ENCODE results near the gene EIF3L.
A peak's percentile ranks its signal among the peaks of the same experiment; 100 is the strongest.

EIF3L gene

DNA sequence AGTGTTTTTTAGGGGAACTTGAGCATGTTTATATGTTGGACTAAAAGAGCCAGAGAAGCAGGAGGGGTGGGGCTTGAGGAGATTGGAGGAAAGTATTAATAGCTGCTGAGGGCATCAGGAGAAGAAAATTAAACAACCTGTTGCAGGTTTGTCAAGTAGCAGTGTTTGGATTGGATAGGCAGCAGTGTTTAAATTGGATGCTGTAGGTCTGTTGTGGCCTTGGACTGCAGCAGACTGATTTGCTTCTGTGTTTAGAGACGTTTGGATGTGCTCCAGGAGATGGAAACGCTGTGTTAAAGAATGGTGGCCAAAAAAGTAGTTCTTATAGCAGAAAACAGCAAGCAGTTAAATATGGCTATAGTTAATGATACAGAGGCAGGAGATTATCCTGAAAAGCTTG, 5.7 kb downstream of the EIF3L start:
- DNase-seq (ENCODE audit: low spot score) = no peak

DNA sequence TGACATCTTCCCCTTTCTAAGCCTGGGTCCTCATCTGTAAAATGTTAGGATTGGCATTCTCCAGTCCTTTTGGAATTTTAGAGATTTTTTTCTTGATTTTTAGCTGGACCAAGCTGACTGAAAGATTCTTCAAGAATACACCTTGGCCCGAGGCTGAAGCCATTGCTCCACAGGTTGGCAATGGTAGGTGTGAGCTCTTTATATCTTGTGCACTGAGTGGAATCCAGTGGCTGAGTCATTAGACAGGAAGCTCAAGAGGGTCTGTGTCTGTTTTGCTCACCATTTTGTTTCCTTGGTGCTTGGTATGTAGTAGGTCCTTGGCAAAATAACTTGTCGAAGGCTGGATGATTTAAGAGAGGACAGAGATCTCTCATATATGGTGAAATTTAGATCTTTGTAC, 6.2 kb downstream of the EIF3L start:
- DNase-seq (ENCODE audit: low spot score) = no peak

DNA sequence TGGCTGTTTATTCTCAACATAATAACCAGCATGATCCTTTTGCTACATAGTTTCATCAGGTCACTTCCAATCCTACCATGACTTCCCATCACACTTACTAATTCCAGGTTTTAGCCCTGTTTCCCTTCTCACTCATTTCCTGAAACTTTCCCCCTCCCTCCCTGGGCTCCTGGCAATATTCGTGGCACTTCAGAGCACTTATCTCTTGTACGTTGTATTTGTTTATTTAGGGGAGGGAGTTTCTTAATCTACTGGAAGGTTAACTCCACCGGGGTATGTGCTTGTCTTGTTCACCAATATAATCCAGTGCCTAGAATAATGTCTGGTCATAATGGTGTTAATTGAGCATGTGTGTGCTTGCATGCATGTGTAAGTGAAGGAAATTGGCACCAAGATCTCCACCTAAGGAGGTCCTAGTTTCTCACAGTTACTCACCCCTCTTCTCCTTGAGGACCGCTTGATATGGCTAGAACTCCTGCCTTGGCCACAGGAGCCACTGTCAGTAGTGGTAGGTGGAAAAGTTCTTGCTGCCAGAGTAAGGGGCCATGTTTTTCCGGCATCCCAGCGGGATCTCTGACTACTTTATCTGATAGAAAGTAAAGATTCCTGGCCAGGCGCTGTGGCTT, 11.7 kb downstream of the EIF3L start:
- no peak for DNase-seq (ENCODE audit: low spot score)

DNA sequence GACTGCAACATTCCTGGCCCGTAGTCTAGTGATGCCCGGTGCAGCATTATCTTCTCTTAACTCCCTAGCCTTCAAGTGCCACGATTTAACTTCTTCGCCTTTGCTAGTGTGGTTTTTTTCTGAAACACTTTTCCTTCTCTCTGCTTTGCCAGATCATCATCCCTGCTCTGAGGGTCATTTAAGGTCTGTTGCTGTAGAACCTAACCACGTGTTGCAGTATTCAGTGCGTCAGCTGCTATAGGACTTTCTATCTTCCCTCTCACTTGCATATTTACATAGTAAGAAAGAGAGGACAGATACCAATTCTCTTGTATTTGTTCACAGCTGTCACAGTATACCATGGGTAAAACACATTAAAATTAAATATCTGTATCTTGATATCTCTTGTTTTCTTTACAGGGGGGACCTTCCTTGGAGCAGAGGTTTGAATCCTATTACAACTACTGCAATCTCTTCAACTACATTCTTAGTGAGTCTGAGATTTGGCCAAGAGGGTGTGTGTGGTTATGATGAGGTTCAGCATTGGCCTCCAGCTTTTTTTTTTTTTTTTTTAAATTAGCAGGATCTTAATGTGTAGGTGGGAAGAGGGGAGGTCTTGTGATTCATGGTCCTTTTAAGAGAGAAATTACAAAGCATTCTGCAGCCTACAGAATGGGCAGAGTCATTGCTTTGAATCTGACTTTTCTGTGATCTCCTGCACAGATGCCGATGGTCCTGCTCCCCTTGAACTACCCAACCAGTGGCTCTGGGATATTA, 13.5 kb downstream of the EIF3L start:
- DNase-seq (ENCODE audit: low spot score) = no peak

DNA sequence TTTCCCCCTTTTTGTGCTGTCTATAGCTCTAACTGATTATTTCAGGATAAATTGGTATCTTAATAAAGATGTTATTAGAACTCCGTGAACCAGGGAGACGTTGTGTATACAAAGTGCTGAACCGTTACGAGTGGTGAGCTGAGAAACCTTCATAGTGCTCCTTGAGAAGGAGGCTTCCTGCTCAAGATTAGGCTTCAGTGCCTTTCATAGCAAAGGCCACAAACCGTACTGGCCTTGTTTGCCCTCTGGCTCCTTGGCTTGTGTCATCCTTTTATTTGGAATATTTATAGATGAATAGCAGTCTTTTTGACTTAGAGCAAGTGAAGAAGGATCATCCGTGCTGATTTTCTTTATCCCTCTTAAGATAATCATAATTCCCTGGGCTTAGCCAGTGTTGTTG, 16.3 kb downstream of the EIF3L start:
- no peak for DNase-seq (ENCODE audit: low spot score)

DNA sequence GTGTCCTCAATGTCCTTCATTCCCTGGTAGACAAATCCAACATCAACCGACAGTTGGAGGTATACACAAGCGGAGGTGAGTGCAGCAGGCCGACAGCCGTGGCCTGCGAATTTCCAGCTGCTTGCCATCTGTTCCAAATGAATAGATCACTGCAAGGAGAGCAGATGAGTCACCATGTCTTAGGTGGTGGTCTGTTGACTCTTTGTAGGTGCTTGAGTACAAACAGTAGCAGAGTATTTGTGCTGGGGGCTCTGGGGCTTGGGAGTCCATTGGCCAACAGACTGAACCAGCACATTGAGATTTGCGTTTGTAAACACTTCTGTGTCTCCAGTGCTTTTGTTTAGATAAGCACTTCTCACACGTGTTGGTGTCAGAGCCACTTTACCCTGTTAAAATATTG, 21.1 kb downstream of the EIF3L start:
- DNase-seq (ENCODE audit: low spot score) = no peak

DNA sequence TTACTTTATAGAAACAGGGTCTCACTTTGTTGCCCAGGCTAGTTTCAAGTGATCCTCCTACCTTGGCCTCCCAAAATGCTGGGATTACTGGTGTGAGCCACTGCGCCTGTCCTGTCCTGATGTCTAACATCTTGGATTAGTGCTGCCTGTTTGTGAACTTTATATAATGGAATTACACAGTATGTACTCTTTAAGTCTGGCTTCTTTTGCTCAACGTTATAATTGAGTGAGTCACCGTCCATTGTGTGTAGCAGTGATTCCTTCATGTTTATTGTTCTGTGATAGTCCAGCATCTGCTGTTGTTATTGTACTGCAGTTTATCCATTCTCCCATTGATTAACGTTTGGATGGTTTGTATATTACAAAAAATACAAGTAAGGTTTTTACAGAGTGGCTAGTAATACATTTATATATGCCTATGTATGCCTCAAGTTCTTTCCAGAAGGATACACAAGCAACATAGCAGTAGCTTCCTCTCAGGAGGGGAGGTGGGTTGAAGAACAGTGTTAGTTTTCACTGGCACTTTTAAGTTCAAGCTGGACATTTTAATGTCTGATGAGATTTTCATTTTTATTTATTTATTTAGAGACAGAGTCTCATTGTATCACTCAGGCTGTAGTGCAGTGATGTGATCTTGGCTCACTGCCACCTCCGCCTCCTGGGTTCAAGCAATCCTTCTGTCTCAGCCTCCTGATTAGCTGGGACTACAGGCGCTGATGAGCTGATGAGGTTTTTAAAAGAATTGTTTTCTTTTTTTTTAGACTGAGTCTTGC, 31.6 kb downstream of the EIF3L start:
- DNase-seq (ENCODE audit: low spot score) = peak; percentile 78

DNA sequence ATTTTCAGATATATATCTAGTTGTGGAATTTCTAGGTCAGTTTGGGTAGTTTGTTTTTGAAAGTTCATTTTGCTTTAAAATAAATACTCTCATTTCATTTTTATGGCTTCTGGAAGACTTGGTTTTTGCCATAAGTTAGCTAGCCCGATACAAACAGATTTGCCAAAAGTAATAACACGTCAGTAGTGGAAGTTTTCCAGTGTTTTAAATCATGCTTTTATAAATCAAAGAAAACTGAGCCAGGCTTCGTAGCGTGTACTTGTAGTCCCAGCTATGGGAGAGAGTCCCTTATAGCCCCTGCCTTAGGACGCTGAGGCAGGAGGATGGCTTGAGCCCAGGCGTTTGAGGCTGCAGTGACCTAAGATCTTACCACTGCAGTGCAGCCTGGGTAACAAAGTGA, 35.2 kb downstream of the EIF3L start:
- no peak for DNase-seq (ENCODE audit: low spot score)

DNA sequence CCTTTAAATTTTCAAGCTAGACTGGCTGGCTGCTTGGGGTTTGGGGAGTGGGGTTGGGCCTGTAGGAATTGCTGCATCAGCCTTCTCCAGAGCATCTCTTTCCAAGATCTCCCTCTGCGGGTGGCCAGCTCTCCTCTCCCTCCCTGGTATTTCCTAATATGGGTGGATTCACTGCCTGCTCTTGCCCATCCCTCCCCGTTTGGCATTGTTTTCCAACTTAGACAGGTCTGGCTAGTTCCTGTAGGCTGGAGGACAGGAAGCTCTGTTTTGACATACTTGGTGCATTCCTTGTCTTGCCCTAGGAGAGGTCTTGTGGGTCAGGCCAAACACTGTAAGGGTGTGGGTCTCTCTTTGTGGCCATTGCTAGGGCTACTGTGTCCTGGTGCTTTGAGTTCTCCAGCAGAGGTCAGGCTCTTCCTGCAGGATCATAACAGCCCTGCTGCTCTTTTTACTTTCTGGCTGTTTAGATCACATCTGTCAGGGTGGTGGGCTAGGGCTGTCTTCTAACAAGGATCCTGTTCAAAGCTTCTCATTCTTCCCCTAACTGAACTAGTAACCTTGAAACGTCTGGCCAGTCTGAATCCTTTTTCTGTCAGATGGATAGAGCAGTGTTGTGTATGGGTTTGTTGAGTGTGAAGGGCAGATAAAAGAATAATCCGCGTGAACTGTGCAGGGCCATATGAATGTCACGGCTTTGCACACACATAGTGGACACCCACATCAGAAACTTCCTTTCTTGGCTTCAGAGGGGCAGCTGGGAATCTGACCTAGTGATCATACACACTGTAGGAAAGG, 38.6 kb downstream of the EIF3L start:
- DNase-seq (ENCODE audit: low spot score) = peak; percentile 79

DNA sequence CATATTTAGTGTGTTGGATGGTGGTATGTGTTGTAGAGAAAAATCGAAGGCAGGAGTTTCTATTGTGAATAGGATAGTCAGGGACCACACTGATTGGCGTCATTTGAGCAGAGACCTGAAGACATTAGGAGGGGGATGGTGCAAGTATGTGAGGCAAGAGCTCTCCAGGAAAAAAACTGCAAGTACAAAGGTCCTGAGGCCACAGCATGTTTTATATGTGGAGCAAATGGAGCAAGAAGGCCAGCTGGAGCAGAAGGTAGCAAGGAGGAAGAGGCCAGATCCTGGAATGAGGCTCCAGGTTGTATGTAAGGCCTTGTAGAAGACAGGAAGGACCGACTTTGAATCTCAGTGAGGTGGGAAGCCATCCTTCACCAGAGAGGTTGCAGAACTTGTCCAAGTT, 42.7 kb downstream of the EIF3L start:
- DNase-seq (ENCODE audit: low spot score) = no peak

DNA sequence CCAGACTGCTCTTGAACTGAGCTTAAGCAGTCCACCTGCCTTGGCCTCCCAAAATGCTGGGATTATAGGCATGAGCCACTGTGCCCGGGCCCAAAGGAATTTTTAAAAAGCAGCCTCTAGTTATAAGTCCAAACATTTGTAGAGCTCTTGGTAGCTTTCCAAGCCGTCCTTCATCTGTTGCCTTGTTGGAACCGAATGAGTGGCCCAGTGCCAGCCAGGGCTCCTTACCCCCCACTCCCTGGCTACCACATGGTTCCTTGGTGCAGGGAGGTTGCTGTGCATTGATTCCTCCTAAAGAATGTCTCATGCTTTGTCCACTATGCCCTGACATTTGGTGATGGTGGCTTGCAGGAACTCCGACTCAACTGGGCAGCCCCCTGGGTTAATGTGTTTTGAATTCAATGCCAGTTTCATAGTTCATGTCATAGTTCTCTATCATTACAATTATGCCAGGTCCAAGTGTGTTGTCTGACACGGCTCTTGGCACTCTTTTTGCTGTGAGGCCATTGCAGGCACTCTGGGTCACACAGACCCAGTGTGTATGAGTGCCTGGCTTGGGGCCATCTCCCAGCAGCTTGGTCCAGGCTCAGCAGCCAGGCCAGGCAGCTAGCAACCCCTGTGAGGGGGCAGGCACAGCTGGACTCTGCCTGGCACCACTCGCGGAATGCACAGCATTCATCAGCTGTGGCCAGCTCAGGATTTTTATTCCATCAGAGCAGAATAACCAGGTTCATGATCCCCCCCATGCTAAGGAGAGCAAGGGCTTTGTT, 43.5 kb downstream of the EIF3L start:
- DNase-seq (ENCODE audit: low spot score) = peak; percentile 97

DNA sequence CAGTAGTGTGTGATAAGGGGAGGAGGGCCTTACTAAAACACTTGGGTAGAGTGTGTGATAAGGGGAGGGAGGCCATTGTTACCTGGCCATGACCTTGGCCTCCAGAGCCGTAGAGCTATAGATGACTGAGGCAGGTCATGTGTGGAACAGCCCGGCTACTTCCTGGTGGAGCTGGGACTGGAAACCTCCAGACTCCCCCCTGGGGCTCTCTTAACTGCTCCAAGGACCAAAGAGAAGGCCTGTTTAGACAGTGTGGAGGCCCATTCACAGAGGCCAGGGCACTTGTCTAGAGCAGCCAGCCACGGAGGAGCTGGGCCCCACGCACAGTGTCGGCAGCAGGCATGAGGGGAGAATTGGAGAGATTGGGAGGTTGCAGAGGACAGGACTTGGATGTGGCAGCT, 44.4 kb downstream of the EIF3L start:
- no peak for DNase-seq (ENCODE audit: low spot score)

DNA sequence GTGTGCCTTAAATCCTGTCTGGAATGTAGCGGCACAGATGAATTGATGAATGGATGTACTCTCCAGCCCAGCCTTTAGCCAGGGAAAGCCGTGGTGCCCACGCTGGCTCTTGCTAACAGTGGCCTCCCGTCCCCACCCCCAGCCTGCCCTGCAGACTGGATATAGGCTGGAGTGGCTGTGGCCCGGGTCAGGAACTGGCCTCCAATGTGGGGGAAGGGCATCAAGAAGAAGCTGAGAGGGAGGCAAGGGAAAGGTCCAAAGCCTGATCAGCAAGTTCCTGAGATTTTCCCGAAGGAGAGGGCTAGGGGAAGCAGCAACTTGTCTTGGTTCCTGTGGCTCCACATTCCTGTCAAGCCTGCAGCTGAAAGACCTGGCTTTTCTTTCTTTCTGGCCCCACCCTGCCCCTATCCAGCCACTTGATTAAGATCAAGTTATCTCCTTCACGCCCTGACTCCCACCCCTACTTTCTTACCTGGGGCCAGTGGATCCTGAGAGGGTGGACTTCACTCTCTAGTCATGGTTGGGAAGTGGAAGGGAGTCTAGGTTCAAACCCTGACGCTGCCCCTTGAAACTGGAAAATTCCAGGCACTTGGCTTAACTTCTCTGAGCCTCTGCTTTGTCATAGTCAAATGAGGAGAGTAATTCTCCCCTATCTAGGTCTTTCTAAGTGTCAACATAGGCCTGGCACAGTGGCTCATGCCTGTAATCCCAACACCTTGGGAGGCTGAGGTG, 45.9 kb downstream of the EIF3L start:
- no peak for DNase-seq (ENCODE audit: low spot score)

DNA sequence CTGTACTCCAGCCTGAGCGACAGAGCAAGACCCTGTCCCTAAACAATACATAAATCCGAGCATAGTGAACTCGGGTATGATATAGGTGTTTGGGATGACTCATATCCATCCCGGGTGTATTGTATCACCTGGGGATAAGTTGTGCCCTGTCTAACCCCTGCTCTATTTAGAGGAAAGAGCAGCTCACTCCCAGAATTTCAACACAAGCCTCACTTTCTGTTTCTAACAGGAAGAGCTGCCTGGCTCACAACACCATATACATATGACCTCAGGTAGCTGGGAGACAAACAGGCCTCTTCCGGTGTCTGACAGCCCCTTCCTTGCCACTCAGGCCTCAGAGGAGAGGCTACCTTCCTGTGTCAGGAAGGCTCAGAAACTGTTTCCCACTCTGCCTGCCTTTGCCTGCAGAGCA, 47.0 kb downstream of the EIF3L start:
- DNase-seq (ENCODE audit: low spot score) = no peak

DNA sequence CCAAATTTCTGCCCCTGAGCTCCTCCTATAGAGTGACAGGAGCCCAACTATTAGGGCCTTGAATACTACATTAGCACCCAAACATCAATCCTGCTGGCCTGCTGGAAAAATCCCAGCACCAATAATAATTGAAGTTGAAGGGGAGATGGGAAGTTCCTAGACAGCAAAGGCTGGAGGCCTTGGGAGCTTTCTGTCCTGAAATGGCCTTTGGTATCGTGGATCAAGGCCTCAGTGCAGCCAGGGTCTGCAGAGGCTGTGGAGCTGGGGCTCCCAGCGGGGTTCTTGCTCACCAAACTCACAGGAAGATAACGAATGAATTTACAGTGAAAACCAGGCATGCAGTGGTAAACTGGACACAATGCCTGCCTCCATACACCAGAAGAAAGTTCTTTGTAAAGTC, 47.7 kb downstream of the EIF3L start:
- no peak for DNase-seq (ENCODE audit: low spot score)

DNA sequence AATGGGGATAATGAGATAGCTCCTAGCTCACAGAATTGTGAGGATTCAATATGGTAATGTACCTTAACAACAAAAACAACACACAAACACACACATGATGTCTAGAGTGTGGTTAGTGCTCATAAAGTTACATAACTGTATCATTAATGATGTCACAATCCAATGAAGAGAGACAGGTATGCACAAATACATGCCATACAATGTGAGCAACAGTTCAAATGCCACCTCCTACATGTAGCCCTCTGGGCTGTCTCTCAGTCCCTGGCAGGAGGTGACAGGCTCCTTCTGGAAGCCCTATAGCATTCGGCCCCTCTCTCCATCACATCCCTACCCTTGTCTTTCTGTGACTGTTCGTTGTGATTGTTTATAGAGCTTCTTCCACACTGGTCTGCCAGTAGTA, 48.6 kb downstream of the EIF3L start:
- DNase-seq (ENCODE audit: low spot score) = no peak

DNA sequence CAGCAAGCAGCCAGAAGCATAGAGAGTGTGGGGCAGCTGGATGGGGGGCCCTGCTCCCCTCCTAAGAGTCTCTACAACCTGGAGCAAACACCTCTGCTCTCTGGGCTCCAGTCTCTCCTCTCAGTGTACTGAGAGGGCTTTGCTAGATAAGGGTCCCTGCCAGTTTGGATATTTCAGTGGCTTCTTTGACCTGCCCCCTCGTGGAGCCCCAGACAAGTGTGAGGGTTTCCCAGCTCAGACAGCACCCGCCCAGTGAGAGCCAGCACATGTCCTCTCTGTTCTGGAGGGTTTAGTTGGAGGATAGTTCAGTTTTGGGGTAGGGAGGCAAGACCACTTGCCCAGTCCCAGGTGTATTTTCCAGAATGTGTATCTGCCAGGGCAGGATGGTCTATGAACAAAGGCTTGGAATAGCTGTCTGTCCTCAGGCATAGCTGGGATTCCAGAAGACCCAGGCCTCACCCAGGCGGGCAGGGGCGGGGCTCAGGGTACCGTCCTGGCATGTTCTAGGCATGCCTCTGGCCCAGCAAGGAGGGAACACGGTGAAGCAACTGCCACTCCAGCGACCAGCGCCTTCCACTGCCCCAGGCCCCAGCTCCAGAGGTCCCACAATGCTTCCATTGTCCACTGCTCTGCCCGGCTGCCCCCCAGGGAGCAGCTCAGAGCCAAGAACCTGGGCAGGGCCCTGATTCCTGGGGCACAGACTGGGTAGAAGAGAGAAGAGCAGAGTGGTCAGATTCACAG, 49.4 kb downstream of the EIF3L start:
- DNase-seq (ENCODE audit: low spot score) = peak; percentile 85

DNA sequence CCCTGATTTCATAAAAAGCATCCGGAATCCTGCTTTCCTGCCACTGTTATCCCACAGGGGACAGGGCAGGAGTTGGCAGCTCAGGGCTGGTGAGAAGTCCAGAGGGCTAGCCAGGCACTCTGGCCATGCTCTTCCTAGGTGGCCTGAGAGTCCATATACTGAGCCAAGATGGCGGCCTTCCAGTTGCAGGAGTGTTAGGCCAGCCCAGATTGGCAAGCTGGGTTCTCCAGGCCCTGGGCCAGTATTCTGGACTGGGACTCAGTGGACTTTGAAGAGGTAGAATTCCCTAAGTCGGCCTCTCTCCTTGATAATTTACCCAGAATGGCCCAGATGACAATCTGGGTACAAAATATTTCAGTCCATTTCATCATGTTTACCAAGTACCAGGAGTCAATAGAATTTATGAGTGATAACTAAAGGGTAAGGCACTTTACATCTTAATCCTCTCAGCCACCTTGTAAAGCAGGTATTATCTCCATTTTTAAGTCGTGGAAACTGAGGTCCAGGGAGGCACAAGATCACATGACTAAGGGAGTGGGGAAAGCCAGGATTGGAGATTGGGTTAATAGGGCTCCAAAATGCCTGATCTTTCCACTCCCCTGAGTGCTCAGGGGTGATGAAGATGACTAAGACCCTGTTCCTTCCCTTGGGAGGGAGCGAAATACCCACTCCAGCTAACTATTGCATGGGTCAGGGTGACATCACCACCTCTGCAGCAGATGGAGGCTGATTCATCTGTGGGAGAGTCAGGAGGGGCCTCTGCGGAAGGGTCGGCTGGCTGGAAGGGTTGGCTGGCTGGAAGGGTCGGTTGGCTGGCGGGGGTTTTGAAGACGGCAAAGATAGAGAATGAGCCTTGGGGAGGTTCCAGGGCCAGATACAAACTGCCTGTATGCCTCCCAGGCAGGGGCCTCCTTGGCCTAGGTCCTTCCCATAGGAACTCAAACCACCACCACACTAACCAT, 55.6 kb downstream of the EIF3L start:
- DNase-seq (ENCODE audit: low spot score) = peak; percentile 70
